Lung (tissue), 12 donors: Measurements from ENCODE around the gene PKP3. TPM values are rescaled to one million over a fixed set of nuclear protein-coding genes. Genes with fewer than 3 reads are reported as not detected.
"Not testable (repeated sequence)": the region's sequence is repeated elsewhere in the genome, so short reads cannot be mapped to it uniquely, and the experiment has no call there.

Experiments
- ATAC-seq: fragments of 200-7000 bp; cut with Tn5 transposase; one replicate; pipeline ENCODE4 v1.9.1; 2020; ENCODE audit warnings: moderate number of reproducible peaks; ENCODE audit not compliant: insufficient read depth, low FRiP score
- DNase-seq, 3 donors: peaks; one replicate each; pipeline ENCODE4 v3.0.0-alpha.2; 2013 to 2017
- H3K27ac ChIP-seq, 2 donors: one replicate each; pipeline ENCODE4 v1.5.1; 2013; ENCODE audit warnings: mild to moderate bottlenecking in 2 of 2, moderate library complexity in 2 of 2, control low read depth in 1 of 2, inconsistent platforms in 1 of 2, low read depth in 1 of 2, low read length in 1 of 2
- H3K27me3 ChIP-seq, 3 donors: one replicate each; pipeline ENCODE4 v1.5.1; 2013; ENCODE audit warnings: low read length in 2 of 3; ENCODE audit not compliant: control insufficient read depth in 3 of 3, insufficient read depth in 3 of 3
- H3K36me3 ChIP-seq, 4 donors: one replicate each; pipeline ENCODE4 v1.5.1; 2013; ENCODE audit warnings: low read length in 4 of 4, mild to moderate bottlenecking in 1 of 4, moderate library complexity in 1 of 4; ENCODE audit not compliant: control insufficient read depth in 4 of 4, insufficient read depth in 4 of 4
- H3K4me1 ChIP-seq, 5 donors: one replicate each; pipeline ENCODE4 v1.5.1; 2013; ENCODE audit warnings: low read length in 5 of 5, mild to moderate bottlenecking in 2 of 5, moderate library complexity in 1 of 5; ENCODE audit not compliant: control insufficient read depth in 5 of 5, insufficient read depth in 5 of 5
- H3K4me3 ChIP-seq: one replicate; pipeline ENCODE4 v1.5.1; 2013; ENCODE audit warnings: mild to moderate bottlenecking, control low read depth, moderate library complexity
- H3K9ac ChIP-seq, 2 donors: one replicate each; pipeline ENCODE4 v1.5.1; 2013; ENCODE audit warnings: low read length in 2 of 2, control low read depth in 1 of 2; ENCODE audit not compliant: insufficient read depth in 1 of 2
- H3K9me3 ChIP-seq, 4 donors: one replicate each; pipeline ENCODE4 v1.5.1; 2013; ENCODE audit warnings: low read length in 3 of 4, mild to moderate bottlenecking in 1 of 4, moderate library complexity in 1 of 4; ENCODE audit not compliant: control insufficient read depth in 4 of 4, insufficient read depth in 3 of 4
- CTCF ChIP-seq: IDR thresholded peaks from 2 replicates; pipeline ENCODE4 v1.5.1; 2012; ENCODE audit warnings: mild to moderate bottlenecking; ENCODE audit errors: control extremely low read depth, extremely low read depth
- WGBS, 2 donors: extraction: QIAGEN DNeasy Blood & Tissue Kit; methylation state at CpG; one replicate each; pipeline ENCODE4 v1.1.7; 2013; 5-methylcytosine and 5-hydroxymethylcytosine counted together
- polyA plus RNA-seq, 2 donors: library from polyadenylated mRNA; stranded (reverse); fragments of 200-250 nt; gene quantifications; one replicate each; pipeline ENCODE4 v1.2.1, GENCODE V29; 2013
- total RNA-seq, 2 donors: library from RNA; depleted of rRNA in 1 of 2; stranded (reverse); fragments of >200 nt in 1 of 2; gene quantifications; one replicate each; pipeline ENCODE4 v1.2.1, GENCODE V29; 2014 to 2021
- donor health status: control.
- donor health status: control.
- donor health status: Bipolar disorder and iron deficiency.
- donor health status: healthy.
- donor health status: DM: yes; HTN: yes; CAD: no.

The PKP3 gene
- total and polyA plus RNA-seq, 4 donors: 15.7 to 63.1 (median 40.3) TPM

DNA sequence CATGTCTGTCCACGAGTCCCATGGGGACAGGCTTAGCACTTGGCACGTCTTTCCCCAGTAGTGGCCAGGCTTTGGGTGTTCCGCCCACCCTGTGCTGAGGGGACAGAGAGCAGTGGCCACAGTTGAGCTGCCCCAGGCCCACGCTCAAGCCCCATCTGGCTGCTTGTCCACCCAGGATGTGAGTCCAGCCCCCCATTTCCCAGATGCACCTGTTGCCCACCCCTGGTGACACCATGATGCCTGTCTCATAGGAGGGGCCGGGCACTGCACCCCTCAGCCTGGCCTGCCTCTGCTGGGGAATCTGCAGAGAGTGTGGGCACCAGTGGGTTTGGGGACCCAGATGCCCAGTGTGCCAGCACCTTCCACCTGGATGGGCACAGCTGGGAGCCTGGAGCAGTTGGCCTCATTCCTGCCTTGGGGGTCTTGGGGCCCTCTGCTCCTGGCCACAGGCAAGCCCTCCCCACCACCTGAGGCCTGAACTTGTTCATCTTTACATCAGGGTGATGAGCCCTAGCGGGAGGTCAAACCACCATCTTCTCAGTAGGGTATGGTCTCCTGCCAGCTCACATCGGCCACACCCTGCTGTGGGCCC, 15.1 kb downstream of the PKP3 start:
- 87 to 88% methylated on average over 7 of the region's 7 CpGs for WGBS, 2 donors
- Histone ChIP-seq H3K4me1 (peaks cover 0 to 11% (median 0%) of the 10 kb centered on the region in 5 donors), H3K9me3 (no peaks in the 10 kb centered on the region), H3K27me3 (no peaks in the 10 kb centered on the region), H3K4me3 (no peak overlapping the region), H3K36me3 (peaks cover 0 to 6% (median 0%) of the 10 kb centered on the region in 4 donors), H3K9ac (no peak overlapping the region), H3K27ac (no peak overlapping the region)
- ATAC-seq (no peak), DNase-seq (no peak)
- no peak for TF ChIP-seq CTCF

GRCh38 chr11:409600-410483, 15.8 kb downstream of the PKP3 start:
- TF ChIP-seq CTCF: no peak
- H3K9ac ChIP-seq: no peak overlapping the region
- WGBS, 2 donors: 76 to 88% methylated on average over 18 of the region's 18 CpGs
- H3K4me3 ChIP-seq: no peak overlapping the region
- H3K9me3 ChIP-seq: no peaks in the 10 kb centered on the region
- H3K27ac ChIP-seq: no peak overlapping the region
- DNase-seq (no peak), ATAC-seq (no peak)
- peaks cover 0 to 17% (median 3%) of the 10 kb centered on the region in 5 donors for H3K4me1 ChIP-seq
- peaks cover 0 to 2% (median 0%) of the 10 kb centered on the region in 3 donors for H3K27me3 ChIP-seq
- H3K36me3 ChIP-seq: peaks cover 0 to 4% (median 0%) of the 10 kb centered on the region in 4 donors

- not testable (repeated sequence) for H3K9ac ChIP-seq, DNase-seq, ATAC-seq, H3K27me3 ChIP-seq, H3K36me3 ChIP-seq, H3K9me3 ChIP-seq, H3K27ac ChIP-seq, H3K4me3 ChIP-seq
- H3K4me1 ChIP-seq: peaks cover 0 to 22% (median 6%) of the 10 kb centered on the region in 5 donors
- 94 to 100% methylated on average over 7 to 13 of the region's 13 CpGs for WGBS, 2 donors
These were observed 16.7 kb downstream of the PKP3 start for GRCh38 chr11:410711-411110.

GRCh38 chr11:411520-411919, 17.5 kb downstream of the PKP3 start:
- H3K4me3 ChIP-seq, H3K36me3 ChIP-seq, H3K9me3 ChIP-seq, ATAC-seq, H3K27me3 ChIP-seq, DNase-seq, H3K9ac ChIP-seq, H3K27ac ChIP-seq: not testable (repeated sequence)
- peaks cover 0 to 22% (median 8%) of the 10 kb centered on the region in 5 donors for H3K4me1 ChIP-seq
- WGBS, 2 donors: 84 to 92% methylated on average over 8 to 10 of the region's 11 CpGs
